AG04450 (cell line): ENCODE results near the gene SPAG4. TPM values are rescaled to one million over a fixed set of nuclear protein-coding genes. Genes with fewer than 3 reads are reported as not detected.
A peak's percentile ranks its signal among the peaks of the same experiment; 100 is the strongest.

Source experiments
- CTCF ChIA-PET: fragments of 300-600, 350-600 bp; formaldehyde crosslinking; extraction: SDS; loops from one replicate; lab custom pipeline; 2022; ENCODE audit warnings: antibody characterized with exemption, inconsistent platforms; lab: Charles Lee
- POLR2A ChIA-PET: fragments of 350-600 bp; formaldehyde crosslinking; extraction: SDS; loops from one replicate; lab custom pipeline; 2021; ENCODE audit warnings: antibody characterized with exemption, inconsistent platforms; lab: Yijun Ruan, JAX
- DNase-seq: peaks from one replicate; pipeline ENCODE4 v3.0.0-alpha.2; 2011; ENCODE audit warnings: low read depth, low spot score
- H3K27ac ChIP-seq: one replicate; pipeline ENCODE4 v1.5.1; 2012; ENCODE audit warnings: low read depth, low read length, control low read depth
- H3K27me3 ChIP-seq: one replicate; pipeline ENCODE4 v1.6.0; 2012; ENCODE audit warnings: low read length; ENCODE audit not compliant: control insufficient read depth, insufficient read depth
- H3K4me3 ChIP-seq: 2 replicates; pipeline ENCODE4 v1.5.1; 2011; ENCODE audit warnings: mild to moderate bottlenecking, low read depth, low read length, control low read depth
- H3K9me3 ChIP-seq: 2 replicates; pipeline ENCODE4 v1.5.1; 2012; ENCODE audit warnings: low read length; ENCODE audit not compliant: control insufficient read depth, insufficient read depth
- CTCF ChIP-seq: IDR thresholded peaks from 2 replicates; pipeline ENCODE4 v1.5.1; 2011; ENCODE audit warnings: low read depth, low read length, control low read depth, inconsistent platforms
- polyA plus RNA-seq: library from polyadenylated mRNA; depleted of rRNA; stranded (reverse); fragments of >200 nt; gene quantifications from 2 replicates; pipeline ENCODE4 v1.2.3, GENCODE V29; 2011

SPAG4 gene
- polyA plus RNA-seq, 1 experiment: 1.8 TPM

- Histone ChIP-seq H3K27me3 (no peaks in the 10 kb centered on the region), H3K4me3 (peak overlapping the region; percentile 64), H3K27ac (no peak overlapping the region), H3K9me3 (no peaks in the 10 kb centered on the region; the same call in 1 of the 2 replicates)
- ChIA-PET POLR2A (interaction anchor here (0.6 to 3.6 kb wide), 7 partner anchors 27 to 476 kb away, joined by 3 to 11 read pairs (median 4); partner anchors contain the start of genes CPNE1, ERGIC3, RBM12 and RBM39), CTCF (interaction anchor here (0.8 to 2.6 kb wide), 4 partner anchors 11 to 71 kb away, joined by 3 to 12 read pairs (median 4); no protein-coding TSS in a partner anchor)
- peak; percentile 54 for DNase-seq
- TF ChIP-seq CTCF: peak; percentile 45
Observed at GRCh38 chr20:35619196-35620095, 3.8 kb downstream of the SPAG4 start.

- H3K27me3 ChIP-seq: no peaks in the 10 kb centered on the region
- no peak for TF ChIP-seq CTCF
- POLR2A ChIA-PET: interaction anchor here (0.6 kb wide), 1 partner anchor 94 kb away, joined by 7 read pairs; no protein-coding TSS in a partner anchor
- H3K27ac ChIP-seq: no peak overlapping the region
- CTCF ChIA-PET: interaction anchor here (0.9 to 2.6 kb wide), 3 partner anchors 10 to 334 kb away, joined by 3 to 12 read pairs (median 3); no protein-coding TSS in a partner anchor
- H3K9me3 ChIP-seq: no peaks in the 10 kb centered on the region; the same call in 1 of the 2 replicates
- no peak overlapping the region for H3K4me3 ChIP-seq
- no peak for DNase-seq
Observed at GRCh38 chr20:35620818-35621559, 5.4 kb downstream of the SPAG4 start.

GRCh38 chr20:35621560-35621946 is 5.9 kb downstream of the SPAG4 start:
- no peak for DNase-seq
- no peak overlapping the region for H3K4me3 ChIP-seq
- H3K9me3 ChIP-seq: no peaks in the 10 kb centered on the region; the same call in 1 of the 2 replicates
- CTCF ChIA-PET: interaction anchor here (1.2 kb wide), 1 partner anchor 333 kb away, joined by 3 read pairs; no protein-coding TSS in a partner anchor
- POLR2A ChIA-PET: interaction anchor here (0.6 kb wide), 1 partner anchor 95 kb away, joined by 7 read pairs; no protein-coding TSS in a partner anchor
- H3K27me3 ChIP-seq: no peaks in the 10 kb centered on the region
- TF ChIP-seq CTCF: 0 out of 2 replicates have a peak, but pooled peaks have one; percentile 15
- H3K27ac ChIP-seq: no peak overlapping the region

DNA sequence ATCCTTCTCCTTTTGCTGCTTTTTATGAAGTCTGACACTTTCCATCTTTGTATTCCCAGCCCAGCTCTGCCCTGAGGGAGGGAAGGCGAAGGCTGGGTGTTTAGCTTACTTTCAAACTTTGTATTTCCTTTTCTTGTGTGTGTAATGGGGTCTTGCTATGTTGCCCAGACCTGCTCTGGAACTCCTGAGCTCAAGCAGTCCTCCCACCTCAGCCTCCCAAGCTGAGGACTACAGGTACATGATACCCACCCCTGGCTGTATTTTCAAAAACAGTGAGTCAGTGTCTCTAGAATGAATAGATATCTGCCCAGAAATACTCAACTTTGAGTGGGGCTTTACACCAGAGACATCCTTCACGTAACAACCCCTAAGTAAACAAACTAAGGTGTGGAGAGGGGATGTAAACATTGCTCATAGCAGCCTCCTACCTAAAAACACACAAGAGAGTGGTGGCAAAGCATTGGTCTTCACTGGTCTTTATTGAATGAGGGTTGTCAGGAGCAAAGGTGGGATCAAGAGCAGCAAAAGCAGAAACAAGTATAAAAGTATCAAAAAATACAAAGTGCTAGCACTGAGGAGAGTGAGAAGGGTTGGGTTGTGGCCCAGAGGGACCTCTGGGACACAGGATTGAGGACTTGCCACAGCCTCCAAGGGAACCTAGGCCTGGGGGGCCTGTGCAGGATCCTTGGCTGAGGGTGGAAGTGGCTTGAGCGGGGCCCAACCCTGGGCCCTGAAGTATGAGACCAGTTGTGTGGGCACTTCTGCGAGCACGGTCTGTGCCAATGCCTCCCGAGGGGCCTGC is 10.2 kb downstream of the SPAG4 start:
- Histone ChIP-seq H3K4me3 (no peak overlapping the region), H3K27ac (no peak overlapping the region), H3K27me3 (no peaks in the 10 kb centered on the region), H3K9me3 (no peaks in the 10 kb centered on the region)
- CTCF ChIA-PET: no interaction called here
- POLR2A ChIA-PET: interaction anchor here (0.6 kb wide), 2 partner anchors 10 kb away, joined by 3 to 5 read pairs; partner anchors contain the start of gene SPAG4
- no peak for DNase-seq
- TF ChIP-seq CTCF: no peak
